IMR-90 (cell line): ENCODE measurements around the gene MAP3K5.

Experiments used
- CEBPB ChIP-seq: IDR thresholded peaks from 2 replicates; pipeline ENCODE4 v1.6.1; 2012; ENCODE audit warnings: low read depth, low read length, improper control_type of control experiment
- MXI1 ChIP-seq: IDR thresholded peaks from 2 replicates; pipeline ENCODE4 v1.6.1; 2012; ENCODE audit warnings: low read depth, mild to moderate bottlenecking, low read length, moderate library complexity, borderline replicate concordance
- RAD21 ChIP-seq: IDR thresholded peaks from 2 replicates; pipeline ENCODE4 v1.6.1; 2012; ENCODE audit warnings: low read length, improper control_type of control experiment
- TF ChIP-seq, protein P1 (sequence below): conservative IDR thresholded peaks from 2 replicates; pipeline ENCODE4 v1.5.1; 2012; ENCODE audit warnings: mild to moderate bottlenecking, low read depth, low read length, improper control_type of control experiment

DNA sequence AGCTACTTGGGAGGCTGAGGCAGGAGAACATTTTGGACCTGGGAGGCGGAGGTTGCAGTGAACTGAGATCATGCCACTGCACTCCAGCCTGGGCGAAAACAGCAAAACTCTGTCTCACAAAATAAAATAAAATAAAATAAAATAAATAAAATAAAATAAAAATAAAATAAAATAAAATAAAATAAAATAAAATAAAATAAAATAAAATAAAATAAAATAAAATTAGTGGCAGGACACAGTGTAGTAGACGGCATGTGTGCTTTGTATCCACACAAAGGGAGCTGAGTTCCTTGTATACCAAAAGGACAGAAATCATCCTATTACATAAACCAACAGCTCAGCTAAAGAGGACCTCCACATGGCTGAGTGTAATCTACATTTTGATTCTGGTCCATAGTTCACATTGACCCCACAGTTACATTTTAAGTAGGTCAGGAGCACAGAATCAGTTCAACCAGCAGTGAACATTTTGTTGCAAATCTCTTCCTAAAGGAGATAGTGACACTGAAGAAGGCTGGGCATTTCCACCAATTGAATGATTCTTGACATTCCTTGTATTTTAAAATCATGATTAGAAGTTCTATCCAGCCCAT lies 150.3 kb downstream of the MAP3K5 start:
- TF ChIP-seq CEBPB (no peak), RAD21 (no peak), MXI1 (no peak)
- TF ChIP-seq, protein P1, sequence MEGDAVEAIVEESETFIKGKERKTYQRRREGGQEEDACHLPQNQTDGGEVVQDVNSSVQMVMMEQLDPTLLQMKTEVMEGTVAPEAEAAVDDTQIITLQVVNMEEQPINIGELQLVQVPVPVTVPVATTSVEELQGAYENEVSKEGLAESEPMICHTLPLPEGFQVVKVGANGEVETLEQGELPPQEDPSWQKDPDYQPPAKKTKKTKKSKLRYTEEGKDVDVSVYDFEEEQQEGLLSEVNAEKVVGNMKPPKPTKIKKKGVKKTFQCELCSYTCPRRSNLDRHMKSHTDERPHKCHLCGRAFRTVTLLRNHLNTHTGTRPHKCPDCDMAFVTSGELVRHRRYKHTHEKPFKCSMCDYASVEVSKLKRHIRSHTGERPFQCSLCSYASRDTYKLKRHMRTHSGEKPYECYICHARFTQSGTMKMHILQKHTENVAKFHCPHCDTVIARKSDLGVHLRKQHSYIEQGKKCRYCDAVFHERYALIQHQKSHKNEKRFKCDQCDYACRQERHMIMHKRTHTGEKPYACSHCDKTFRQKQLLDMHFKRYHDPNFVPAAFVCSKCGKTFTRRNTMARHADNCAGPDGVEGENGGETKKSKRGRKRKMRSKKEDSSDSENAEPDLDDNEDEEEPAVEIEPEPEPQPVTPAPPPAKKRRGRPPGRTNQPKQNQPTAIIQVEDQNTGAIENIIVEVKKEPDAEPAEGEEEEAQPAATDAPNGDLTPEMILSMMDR: no peak
